ENCODE data around the gene ST6GALNAC6. TPM values are rescaled to one million over a fixed set of nuclear protein-coding genes. Genes with fewer than 3 reads are reported as not detected.

The ST6GALNAC6 gene
- polyA plus RNA-seq, 1 donor from 2014 or later, result 44.2 TPM

GRCh38 chr9:127873223-127873691 lies 26.1 kb downstream of the ST6GALNAC6 start:
- Histone ChIP-seq H3K4me3 (ENCODE audit: low read length) (no peak overlapping the region), H3K27ac (ENCODE audit: low read length) (no peak overlapping the region), H4K20me1 (ENCODE audit: insufficient read depth) (no peaks in the 10 kb centered on the region), H3K9me2 (ENCODE audit: insufficient read depth, low read length) (no peaks in the 10 kb centered on the region), H3K4me2 (ENCODE audit: low read length) (no peak overlapping the region), H3K79me2 (replicated peaks; ENCODE audit: insufficient read depth, low read length) (peaks cover 7% of the 10 kb centered on the region), H3F3A (ENCODE audit: insufficient read depth, low read length, poor library complexity, severe bottlenecking) (no peaks in the 10 kb centered on the region), H3K9me3 (ENCODE audit: low read length) (no peaks in the 10 kb centered on the region), H2AFZ (ENCODE audit: low read depth, low read length) (no peak overlapping the region), H3K27me3 (ENCODE audit: insufficient read depth, low read depth, low read length) (no peaks in the 10 kb centered on the region), H3K9ac (ENCODE audit: low read length) (no peak overlapping the region), H3K36me3 (ENCODE audit: insufficient read depth, low read length) (no peaks in the 10 kb centered on the region)
- TF ChIP-seq RAD21 (conservative IDR thresholded peaks at IDR 0.05) (no peak), CTCF (IDR thresholded peaks at IDR 0.05; ENCODE audit: poor library complexity, severe bottlenecking) (no peak), EZH2 (IDR thresholded peaks at IDR 0.05; ENCODE audit: borderline replicate concordance, insufficient read depth, low read length, poor library complexity, severe bottlenecking) (no peak), MXI1 (conservative IDR thresholded peaks at IDR 0.05; ENCODE audit: poor library complexity, severe bottlenecking) (no peak), POLR2AphosphoS5 (IDR thresholded peaks at IDR 0.05) (no peak), REST (IDR thresholded peaks at IDR 0.05; ENCODE audit: borderline replicate concordance) (no peak), TAF1 (IDR thresholded peaks at IDR 0.05; ENCODE audit: low read depth) (no peak), EP300 (conservative IDR thresholded peaks at IDR 0.05; ENCODE audit: poor library complexity, severe bottlenecking) (no peak), SMC3 (conservative IDR thresholded peaks at IDR 0.05; ENCODE audit: poor library complexity) (no peak)

- TF ChIP-seq EZH2 (IDR thresholded peaks at IDR 0.05; ENCODE audit: borderline replicate concordance, insufficient read depth, low read length, poor library complexity, severe bottlenecking) (no peak), RAD21 (conservative IDR thresholded peaks at IDR 0.05) (no peak), MXI1 (conservative IDR thresholded peaks at IDR 0.05; ENCODE audit: poor library complexity, severe bottlenecking) (no peak), POLR2AphosphoS5 (IDR thresholded peaks at IDR 0.05) (no peak)
- Histone ChIP-seq H3K27ac (ENCODE audit: low read length) (no peak overlapping the region), H3K79me2 (replicated peaks; ENCODE audit: insufficient read depth, low read length) (peaks cover 7% of the 10 kb centered on the region), H3K9me3 (ENCODE audit: low read length) (no peaks in the 10 kb centered on the region), H3K27me3 (ENCODE audit: insufficient read depth, low read depth, low read length) (no peaks in the 10 kb centered on the region), H2AFZ (ENCODE audit: low read depth, low read length) (no peak overlapping the region), H3K4me3 (ENCODE audit: low read length) (no peak overlapping the region), H3K36me3 (ENCODE audit: insufficient read depth, low read length) (no peaks in the 10 kb centered on the region), H3K4me2 (ENCODE audit: low read length) (no peak overlapping the region), H3K9me2 (ENCODE audit: insufficient read depth, low read length) (no peaks in the 10 kb centered on the region), H3F3A (ENCODE audit: insufficient read depth, low read length, poor library complexity, severe bottlenecking) (no peaks in the 10 kb centered on the region), H3K9ac (ENCODE audit: low read length) (no peak overlapping the region), H4K20me1 (ENCODE audit: insufficient read depth) (no peaks in the 10 kb centered on the region)
Measured at GRCh38 chr9:127872369-127873222, 26.8 kb downstream of the ST6GALNAC6 start.

Data from neural cell (in vitro differentiated cells).